GM21367 (cell line): Measurements from ENCODE around the gene BTBD10.

Experiments
- ATAC-seq: cut with Tn5 transposase; IDR thresholded peaks from one replicate; pipeline ENCODE4 v1.9.1; 2021; ENCODE audit not compliant: unreplicated experiment

The BTBD10 gene

GRCh38 chr11:13462901-13463778, at the start of gene BTBD10:
BTBD10 (minus strand) TSS chr11:13463222; CDS start chr11:13445124, 18,098 bp downstream.
- peak; percentile 95 for ATAC-seq

GRCh38 chr11:13503393-13503792, 40.4 kb upstream of the BTBD10 start:
- no peak for ATAC-seq

GRCh38 chr11:13502492-13502891, 39.5 kb upstream of the BTBD10 start:
- no peak for ATAC-seq

- ATAC-seq, result no peak
Measured at GRCh38 chr11:13495929-13496328, 32.9 kb upstream of the BTBD10 start, which contains the start of gene PTH. PTH (minus strand) TSS chr11:13495997; CDS start chr11:13492855, 3,142 bp downstream.

GRCh38 chr11:13494051-13494450, 31.0 kb upstream of the BTBD10 start:
- no peak for ATAC-seq

- peak; percentile 83 for ATAC-seq
Measured at GRCh38 chr11:13487661-13488030, 24.6 kb upstream of the BTBD10 start.

- ATAC-seq, result peak; percentile 94
Measured at GRCh38 chr11:13486926-13487660, 24.1 kb upstream of the BTBD10 start.

- ATAC-seq, result no peak
Measured at GRCh38 chr11:13480198-13480597, 17.2 kb upstream of the BTBD10 start.

- no peak for ATAC-seq
Measured at GRCh38 chr11:13479688-13480087, 16.7 kb upstream of the BTBD10 start.

- no peak for ATAC-seq
Measured at GRCh38 chr11:13475091-13475490, 12.1 kb upstream of the BTBD10 start.

GRCh38 chr11:13473013-13473722, 10.1 kb upstream of the BTBD10 start:
- ATAC-seq, result no peak

- ATAC-seq, result no peak
Measured at GRCh38 chr11:13468750-13469149, 5.7 kb upstream of the BTBD10 start.

GRCh38 chr11:13465909-13466371, 2.9 kb upstream of the BTBD10 start:
- no peak for ATAC-seq

GRCh38 chr11:13463779-13464290, 813 bp upstream of the BTBD10 start:
- no peak for ATAC-seq

- ATAC-seq, result peak; percentile 39
Measured at GRCh38 chr11:13462311-13462900, 616 bp downstream of the BTBD10 start.

GRCh38 chr11:13461291-13461690, 1.7 kb downstream of the BTBD10 start:
- no peak for ATAC-seq

- ATAC-seq, result no peak
Measured at GRCh38 chr11:13450832-13451397, 12.1 kb downstream of the BTBD10 start.

- no peak for ATAC-seq
Measured at GRCh38 chr11:13449522-13449921, 13.5 kb downstream of the BTBD10 start.

- no peak for ATAC-seq
Measured at GRCh38 chr11:13448876-13449275, 14.1 kb downstream of the BTBD10 start.

GRCh38 chr11:13446444-13446843, 16.6 kb downstream of the BTBD10 start:
- no peak for ATAC-seq
